H9 (cell line): ENCODE results near the gene PCBD2. TPM values are rescaled to one million over a fixed set of nuclear protein-coding genes. Genes with fewer than 3 reads are reported as not detected.

Experiments used
- DNase-seq: peaks from one replicate; pipeline ENCODE4 v3.0.0-alpha.2; 2017
- H2AFZ ChIP-seq: one replicate; pipeline ENCODE4 v1.6.1; 2013; ENCODE audit warnings: mild to moderate bottlenecking, low read length, control low read depth, moderate library complexity
- H2AK5ac ChIP-seq: 2 replicates; pipeline ENCODE4 v1.6.1; 2013; ENCODE audit warnings: low read length, control low read depth, mixed read lengths; ENCODE audit not compliant: insufficient read length
- H2BK120ac ChIP-seq: one replicate; pipeline ENCODE4 v1.6.1; 2013; ENCODE audit warnings: low read depth, mild to moderate bottlenecking, low read length, control low read depth, inconsistent platforms; ENCODE audit not compliant: poor library complexity, severe bottlenecking
- H2BK12ac ChIP-seq: 2 replicates; pipeline ENCODE4 v1.6.1; 2013; ENCODE audit warnings: low read length, control low read depth, mixed read lengths, low read depth; ENCODE audit not compliant: insufficient read length
- H2BK15ac ChIP-seq: 2 replicates; pipeline ENCODE4 v1.6.1; 2013; ENCODE audit warnings: low read depth, low read length, control low read depth
- H2BK20ac ChIP-seq: one replicate; pipeline ENCODE4 v1.6.1; 2013; ENCODE audit warnings: low read depth, mild to moderate bottlenecking, low read length, control low read depth, inconsistent platforms; ENCODE audit not compliant: poor library complexity, severe bottlenecking
- H2BK5ac ChIP-seq: 2 replicates; pipeline ENCODE4 v1.6.1; 2013; ENCODE audit warnings: low read length, control low read depth, mixed read lengths; ENCODE audit not compliant: insufficient read length
- H3K14ac ChIP-seq: 2 replicates; pipeline ENCODE4 v1.6.1; 2013; ENCODE audit warnings: low read length, control low read depth; ENCODE audit not compliant: insufficient read depth
- H3K18ac ChIP-seq: 2 replicates; pipeline ENCODE4 v1.6.1; 2013; ENCODE audit warnings: low read depth, mild to moderate bottlenecking, mixed read lengths, low read length, control low read depth; ENCODE audit not compliant: insufficient read length
- H3K23ac ChIP-seq: 2 replicates; pipeline ENCODE4 v1.6.1; 2013; ENCODE audit warnings: low read length, control low read depth, mixed read lengths, low read depth; ENCODE audit not compliant: insufficient read length
- H3K23me2 ChIP-seq: 2 replicates; pipeline ENCODE4 v1.6.1; 2013; ENCODE audit warnings: low read depth, mild to moderate bottlenecking, mixed read lengths, low read length, control low read depth; ENCODE audit not compliant: insufficient read length, poor library complexity, severe bottlenecking
- H3K27ac ChIP-seq: 2 replicates; pipeline ENCODE4 v1.5.1; 2013; ENCODE audit warnings: low read length, control low read depth, mixed read lengths, low read depth; ENCODE audit not compliant: insufficient read length
- H3K27me3 ChIP-seq: 2 replicates; pipeline ENCODE4 v1.6.1; 2013; ENCODE audit warnings: low read length, control low read depth, inconsistent platforms; ENCODE audit not compliant: insufficient read depth
- H3K4ac ChIP-seq: 2 replicates; pipeline ENCODE4 v1.6.1; 2013; ENCODE audit warnings: low read depth, mild to moderate bottlenecking, control low read depth, inconsistent platforms, low read length, moderate library complexity
- H3K4me1 ChIP-seq: 2 replicates; pipeline ENCODE4 v1.6.1; 2013; ENCODE audit warnings: low read length, control low read depth, inconsistent platforms; ENCODE audit not compliant: insufficient read depth
- H3K4me2 ChIP-seq: 2 replicates; pipeline ENCODE4 v1.6.1; 2013; ENCODE audit warnings: low read length, control low read depth, mixed read lengths; ENCODE audit not compliant: insufficient read length, insufficient read depth
- H3K56ac ChIP-seq: 2 replicates; pipeline ENCODE4 v1.6.1; 2013; ENCODE audit warnings: low read depth, mild to moderate bottlenecking, mixed read lengths, low read length, control low read depth; ENCODE audit not compliant: insufficient read length
- H3K79me1 ChIP-seq: 2 replicates; pipeline ENCODE4 v1.6.1; 2013; ENCODE audit warnings: low read depth, mild to moderate bottlenecking, moderate library complexity, low read length, control low read depth, inconsistent platforms; ENCODE audit not compliant: insufficient read depth, poor library complexity, severe bottlenecking
- H3K79me2 ChIP-seq: 2 replicates; pipeline ENCODE4 v1.6.1; 2013; ENCODE audit warnings: low read length, control low read depth, inconsistent platforms; ENCODE audit not compliant: insufficient read depth
- H3K9ac ChIP-seq: 2 replicates; pipeline ENCODE4 v1.6.1; 2013; ENCODE audit warnings: low read length, control low read depth, mixed read lengths; ENCODE audit not compliant: insufficient read length; ENCODE audit errors: extremely low read depth
- H3K9me3 ChIP-seq: one replicate; pipeline ENCODE4 v1.6.1; 2013; ENCODE audit warnings: low read depth, low read length, inconsistent platforms; ENCODE audit not compliant: control insufficient read depth
- H3T11ph ChIP-seq: one replicate; pipeline ENCODE4 v1.6.1; 2013; ENCODE audit warnings: mild to moderate bottlenecking, low read length, control low read depth, inconsistent platforms
- H4K20me1 ChIP-seq: one replicate; pipeline ENCODE4 v1.6.1; 2013; ENCODE audit not compliant: control insufficient read depth, insufficient read length, insufficient read depth
- H4K5ac ChIP-seq: 2 replicates; pipeline ENCODE4 v1.6.1; 2013; ENCODE audit warnings: low read depth, mild to moderate bottlenecking, mixed read lengths, low read length, control low read depth; ENCODE audit not compliant: insufficient read length
- H4K8ac ChIP-seq: replicated peaks from 2 replicates; pipeline ENCODE4 v1.6.1; 2013; ENCODE audit warnings: low read length, control low read depth, mixed read lengths, low read depth; ENCODE audit not compliant: insufficient read length
- H4K91ac ChIP-seq: 2 replicates; pipeline ENCODE4 v1.6.1; 2013; ENCODE audit warnings: low read depth, mild to moderate bottlenecking, moderate library complexity, mixed read lengths, low read length, control low read depth; ENCODE audit not compliant: insufficient read length
- H3K27ac Mint-ChIP-seq, 3 experiments: 2 replicates in 2 of 3; 3 replicates in 1 of 3; pipeline ENCODE4 v1.8.0; 2020 to 2021; ENCODE audit warnings: mixed read lengths in 3 of 3, mild to moderate bottlenecking in 1 of 3, moderate library complexity in 1 of 3
- H3K27me3 Mint-ChIP-seq: 2 replicates; pipeline ENCODE4 v1.8.0; 2021; ENCODE audit warnings: low read depth, mild to moderate bottlenecking, moderate library complexity, mixed read lengths
- H3K36me3 Mint-ChIP-seq, 3 experiments: 2 replicates in 2 of 3; 3 replicates in 1 of 3; pipeline ENCODE4 v1.8.0; 2020 to 2021; ENCODE audit warnings: low read depth in 3 of 3, mixed read lengths in 3 of 3; ENCODE audit not compliant: insufficient read depth in 1 of 3
- H3K4me1 Mint-ChIP-seq, 2 experiments: 2 replicates each; pipeline ENCODE4 v1.8.0; 2020; ENCODE audit warnings: mixed read lengths in 2 of 2
- H3K4me3 Mint-ChIP-seq, 2 experiments: 2 replicates in 1 of 2; 3 replicates in 1 of 2; pipeline ENCODE4 v1.8.0; 2020 to 2021; ENCODE audit warnings: mild to moderate bottlenecking in 2 of 2, mixed read lengths in 2 of 2, moderate library complexity in 1 of 2
- H3K9me3 Mint-ChIP-seq, 2 experiments: 2 replicates in 1 of 2; 3 replicates in 1 of 2; pipeline ENCODE4 v1.8.0; 2020; ENCODE audit warnings: mild to moderate bottlenecking in 2 of 2, mixed read lengths in 2 of 2, moderate library complexity in 1 of 2
- WGBS: extraction: QIAGEN DNeasy Blood & Tissue Kit; methylation state at CpG from one replicate; pipeline ENCODE4 v1.1.7; 2013; ENCODE audit warnings: missing lambda C conversion rate, low lambda C conversion rate, mixed read lengths; ENCODE audit not compliant: insufficient read length; ENCODE audit errors: extremely low coverage; 5-methylcytosine and 5-hydroxymethylcytosine counted together
- total RNA-seq: library from RNA; stranded (reverse); gene quantifications from 2 replicates; pipeline ENCODE4 v1.2.1, GENCODE V29; 2021
- TF ChIP-seq, protein P1 (sequence below): fragments of 200-600 bp; sonication (generic); conservative IDR thresholded peaks from 3 replicates; pipeline ENCODE4 v1.8.0; 2021; ENCODE audit warnings: antibody characterized with exemption, mild to moderate bottlenecking

PCBD2 gene
- total RNA-seq, 1 experiment from 2014 or later: 11.9 TPM

DNA sequence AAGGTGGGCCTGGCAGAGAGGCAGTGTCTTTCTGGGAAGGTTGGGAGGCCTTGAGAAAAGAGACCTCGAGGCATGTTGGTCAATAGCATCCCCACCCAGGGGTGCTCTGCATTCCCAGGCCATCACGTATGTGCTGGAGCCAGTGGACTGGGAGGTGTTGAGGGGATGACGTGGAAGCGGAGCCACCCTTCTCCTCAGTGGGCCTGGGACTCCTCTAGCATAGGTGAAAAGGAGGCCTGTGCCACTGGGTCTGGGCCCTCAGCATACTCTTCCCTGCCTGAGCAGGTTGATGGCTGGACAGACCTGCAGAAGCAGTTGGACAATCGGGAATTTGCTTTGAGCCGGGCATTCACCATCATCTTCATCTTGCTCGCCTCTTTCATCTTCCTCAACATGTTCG lies 103.6 kb downstream of the PCBD2 start:
- Histone ChIP-seq H3K4ac (no peak overlapping the region), H4K20me1 (no peaks in the 10 kb centered on the region), H3K56ac (no peak overlapping the region), H3T11ph (no peak overlapping the region), H2BK15ac (no peak overlapping the region), H2BK120ac (no peak overlapping the region), H3K27ac (no peak overlapping the region), H4K5ac (no peak overlapping the region), H2BK12ac (no peak overlapping the region), H3K9me3 (no peaks in the 10 kb centered on the region), H2BK5ac (no peak overlapping the region), H4K91ac (no peak overlapping the region), H2AFZ (no peak overlapping the region), H3K4me2 (no peak overlapping the region), H3K79me2 (no peaks in the 10 kb centered on the region), H3K23me2 (no peaks in the 10 kb centered on the region), H4K8ac (no peak overlapping the region), H3K79me1 (no peaks in the 10 kb centered on the region), H3K9ac (no peak overlapping the region), H2AK5ac (no peak overlapping the region), H3K18ac (no peak overlapping the region), H3K23ac (no peak overlapping the region), H3K14ac (no peak overlapping the region), H2BK20ac (no peak overlapping the region), H3K4me1 (no peaks in the 10 kb centered on the region; the same call in 1 of the 2 replicates), H3K27me3 (no peaks in the 10 kb centered on the region)
- no peak overlapping the region for H3K4me3 Mint-ChIP-seq
- no peaks in the 10 kb centered on the region; a peak in 1 of 7 replicates for H3K36me3 Mint-ChIP-seq
- no peaks in the 10 kb centered on the region for H3K4me1 Mint-ChIP-seq
- H3K27me3 Mint-ChIP-seq: peaks cover 20% of the 10 kb centered on the region
- WGBS: no CpG with 5 or more reads among the region's 8 CpGs
- H3K9me3 Mint-ChIP-seq: no peaks in the 10 kb centered on the region
- DNase-seq: no peak
- TF ChIP-seq, protein P1, sequence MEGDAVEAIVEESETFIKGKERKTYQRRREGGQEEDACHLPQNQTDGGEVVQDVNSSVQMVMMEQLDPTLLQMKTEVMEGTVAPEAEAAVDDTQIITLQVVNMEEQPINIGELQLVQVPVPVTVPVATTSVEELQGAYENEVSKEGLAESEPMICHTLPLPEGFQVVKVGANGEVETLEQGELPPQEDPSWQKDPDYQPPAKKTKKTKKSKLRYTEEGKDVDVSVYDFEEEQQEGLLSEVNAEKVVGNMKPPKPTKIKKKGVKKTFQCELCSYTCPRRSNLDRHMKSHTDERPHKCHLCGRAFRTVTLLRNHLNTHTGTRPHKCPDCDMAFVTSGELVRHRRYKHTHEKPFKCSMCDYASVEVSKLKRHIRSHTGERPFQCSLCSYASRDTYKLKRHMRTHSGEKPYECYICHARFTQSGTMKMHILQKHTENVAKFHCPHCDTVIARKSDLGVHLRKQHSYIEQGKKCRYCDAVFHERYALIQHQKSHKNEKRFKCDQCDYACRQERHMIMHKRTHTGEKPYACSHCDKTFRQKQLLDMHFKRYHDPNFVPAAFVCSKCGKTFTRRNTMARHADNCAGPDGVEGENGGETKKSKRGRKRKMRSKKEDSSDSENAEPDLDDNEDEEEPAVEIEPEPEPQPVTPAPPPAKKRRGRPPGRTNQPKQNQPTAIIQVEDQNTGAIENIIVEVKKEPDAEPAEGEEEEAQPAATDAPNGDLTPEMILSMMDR: no peak
- no peak overlapping the region for H3K27ac Mint-ChIP-seq
